CD14-positive monocyte (primary cell): Measurements from ENCODE around the gene SCPEP1. TPM values are rescaled to one million over a fixed set of nuclear protein-coding genes. Genes with fewer than 3 reads are reported as not detected.
A peak's percentile ranks its signal among the peaks of the same experiment; 100 is the strongest.
"Not testable (repeated sequence)": the region's sequence is repeated elsewhere in the genome, so short reads cannot be mapped to it uniquely, and the experiment has no call there.

Experiments
- DNase-seq, 3 donors: peaks; one replicate each; pipeline ENCODE4 v3.0.0-alpha.2; 2011 to 2022
- H2AFZ ChIP-seq: 2 replicates; pipeline ENCODE4 v1.6.0; 2012; ENCODE audit warnings: mild to moderate bottlenecking, low read depth, low read length, inconsistent platforms; ENCODE audit not compliant: insufficient read depth, poor library complexity, severe bottlenecking
- H3K27ac ChIP-seq, 2 donors: 1 replicate in 1 of 2; 2 replicates in 1 of 2; pipeline ENCODE4 v1.5.1; 2012 to 2013; ENCODE audit warnings: low read length in 2 of 2, control low read depth in 1 of 2, inconsistent platforms in 1 of 2, low read depth in 1 of 2, mild to moderate bottlenecking in 1 of 2
- H3K27me3 ChIP-seq, 2 donors: one replicate each; pipeline versions ENCODE4 v1.6.0 to v1.6.1; 2011 to 2013; ENCODE audit warnings: low read length in 2 of 2; ENCODE audit not compliant: control insufficient read depth in 2 of 2, insufficient read depth in 2 of 2
- H3K36me3 ChIP-seq, 2 donors: replicated peaks in 1 of 2; 1 replicate in 1 of 2; 2 replicates in 1 of 2; pipeline versions ENCODE4 v1.5.1 to v1.6.1; 2012 to 2013; ENCODE audit warnings: low read length in 2 of 2, control low read depth in 1 of 2, inconsistent platforms in 1 of 2, mild to moderate bottlenecking in 1 of 2; ENCODE audit not compliant: insufficient read depth in 2 of 2, control insufficient read depth in 1 of 2
- H3K4me1 ChIP-seq, 2 donors: 1 replicate in 1 of 2; 2 replicates in 1 of 2; pipeline versions ENCODE4 v1.5.1 to v1.6.1; 2012 to 2013; ENCODE audit warnings: low read length in 2 of 2, control low read depth in 1 of 2, inconsistent platforms in 1 of 2, mild to moderate bottlenecking in 1 of 2, moderate library complexity in 1 of 2; ENCODE audit not compliant: insufficient read depth in 2 of 2, control insufficient read depth in 1 of 2
- H3K4me2 ChIP-seq: replicated peaks from 2 replicates; pipeline ENCODE3; 2012; ENCODE audit warnings: low read length, moderate library complexity, mild to moderate bottlenecking; ENCODE audit not compliant: poor library complexity, severe bottlenecking; ENCODE audit errors: extremely low read depth
- H3K4me3 ChIP-seq, 3 experiments: fragments of 200-600 bp in 1 of 3; sonication (generic) in 1 of 3; replicated peaks in 1 of 3; 1 replicate in 2 of 3; 2 replicates in 1 of 3; pipeline ENCODE4 v1.5.1; 2011 to 2013; ENCODE audit warnings: low read length in 3 of 3, mild to moderate bottlenecking in 3 of 3, control low read depth in 2 of 3, low read depth in 2 of 3, inconsistent platforms in 1 of 3, moderate library complexity in 1 of 3
- H3K79me2 ChIP-seq: 2 replicates; pipeline ENCODE4 v1.6.0; 2012; ENCODE audit warnings: mild to moderate bottlenecking, control low read depth, inconsistent platforms, low read length, moderate library complexity; ENCODE audit not compliant: insufficient read depth
- H3K9ac ChIP-seq: 2 replicates; pipeline ENCODE4 v1.6.0; 2017; ENCODE audit warnings: low read length, mild to moderate bottlenecking; ENCODE audit not compliant: insufficient read depth, poor library complexity, severe bottlenecking
- H3K9me3 ChIP-seq, 2 donors: replicated peaks in 1 of 2; 1 replicate in 1 of 2; 2 replicates in 1 of 2; pipeline versions ENCODE4 v1.5.1 to v1.6.1; 2012 to 2013; ENCODE audit warnings: low read length in 2 of 2, control low read depth in 1 of 2; ENCODE audit not compliant: control insufficient read depth in 1 of 2, insufficient read depth in 1 of 2
- H4K20me1 ChIP-seq: 2 replicates; pipeline ENCODE4 v1.6.0; 2012; ENCODE audit warnings: mild to moderate bottlenecking, low read length, control low read depth, moderate library complexity; ENCODE audit not compliant: insufficient read depth
- H3K27ac Mint-ChIP-seq, 7 donors: one replicate each; pipeline ENCODE4 v1.8.0; 2020; ENCODE audit warnings: mild to moderate bottlenecking in 7 of 7, mixed read lengths in 7 of 7, moderate library complexity in 6 of 7, inconsistent platforms in 2 of 7
- H3K27me3 Mint-ChIP-seq, 3 donors: one replicate each; pipeline ENCODE4 v1.8.0; 2021 to 2022; ENCODE audit warnings: low read depth in 3 of 3, mild to moderate bottlenecking in 3 of 3, mixed read lengths in 3 of 3, moderate library complexity in 3 of 3, inconsistent platforms in 1 of 3
- H3K36me3 Mint-ChIP-seq, 2 donors: one replicate each; pipeline ENCODE4 v1.8.0; 2020; ENCODE audit warnings: mixed read lengths in 2 of 2, inconsistent platforms in 1 of 2, mild to moderate bottlenecking in 1 of 2
- H3K4me1 Mint-ChIP-seq: one replicate; pipeline ENCODE4 v1.8.0; 2020; ENCODE audit warnings: mild to moderate bottlenecking, mixed read lengths
- H3K4me3 Mint-ChIP-seq, 2 donors: one replicate each; pipeline ENCODE4 v1.8.0; 2020; ENCODE audit warnings: mild to moderate bottlenecking in 2 of 2, mixed read lengths in 2 of 2, moderate library complexity in 1 of 2
- H3K9me3 Mint-ChIP-seq, 7 donors: one replicate each; pipeline ENCODE4 v1.8.0; 2020 to 2022; ENCODE audit warnings: mixed read lengths in 7 of 7, mild to moderate bottlenecking in 6 of 7, moderate library complexity in 6 of 7, inconsistent platforms in 2 of 7
- CTCF ChIP-seq: fragments of 200-600 bp; IDR thresholded peaks from one replicate; pipeline ENCODE4 v1.8.0; 2022; ENCODE audit warnings: antibody characterized with exemption, mild to moderate bottlenecking
- WGBS: methylation state at CpG from one replicate; pipeline ENCODE4 v1.1.5; 2013; ENCODE audit warnings: missing lambda C conversion rate; ENCODE audit not compliant: insufficient coverage; 5-methylcytosine and 5-hydroxymethylcytosine counted together
- intact Hi-C, 2 donors: fragments of 100-400 bp; cut with micrococcal nuclease; formaldehyde crosslinking; loops; one replicate each; pipeline versions ENCODE4 v1.15.0 to v1.15.1; 2023
- polyA plus RNA-seq, 3 donors: library from polyadenylated mRNA; depleted of rRNA in 1 of 3; unstranded in 2 of 3; stranded (reverse) in 1 of 3; fragments of 300-500 nt in 2 of 3; fragments of >200 nt in 1 of 3; fragmentation: Illumina TruSeq in 2 of 3; gene quantifications; 1 replicate in 2 of 3; 2 replicates in 1 of 3; pipeline ENCODE4 v1.2.3, GENCODE V29; 2012 to 2021

SCPEP1 gene
- polyA plus RNA-seq, 3 donors: 373 to 451 (median 426) TPM

GRCh38 chr17:56978441-56979090 lies 635 bp downstream of the SCPEP1 start:
- Mint-ChIP-seq H3K9me3 (no peaks in the 10 kb centered on the region), H3K27ac (peak overlapping the region; percentile 92 to 97 (median 95)), H3K36me3 (peaks cover 18 to 25% of the 10 kb centered on the region in 2 donors), H3K4me3 (peak overlapping the region; percentile 90 to 98), H3K27me3 (peaks cover 0 to 2% (median 0%) of the 10 kb centered on the region in 3 donors), H3K4me1 (peaks cover 55% of the 10 kb centered on the region)
- peak in 2 of 3 donors; percentile 34 to 39 for DNase-seq
- H3K27ac ChIP-seq: peak overlapping the region; percentile 72 to 84
- peak overlapping the region; percentile 78 for H3K4me2 ChIP-seq
- H3K9me3 ChIP-seq: no peaks in the 10 kb centered on the region
- H3K9ac ChIP-seq: peak overlapping the region; percentile 71
- no peak for TF ChIP-seq CTCF
- H3K27me3 ChIP-seq: no peaks in the 10 kb centered on the region
- H3K79me2 ChIP-seq: peaks cover 56% of the 10 kb centered on the region
- no peaks in the 10 kb centered on the region for H4K20me1 ChIP-seq
- 0% methylated on average over 2 of the region's 11 CpGs for WGBS
- intact Hi-C loops: loop anchor here in 1 of 2 donors (5.0 kb wide), 1 partner anchor 146 kb away; the partner anchor contains the start of genes C17orf67 and DGKE
- H2AFZ ChIP-seq: peak overlapping the region; percentile 90
- H3K4me3 ChIP-seq: peak overlapping the region; percentile 75 to 87 (median 78)
- peaks cover 17 to 24% of the 10 kb centered on the region in 2 donors for H3K36me3 ChIP-seq
- peaks cover 52 to 62% of the 10 kb centered on the region in 2 donors for H3K4me1 ChIP-seq

DNA sequence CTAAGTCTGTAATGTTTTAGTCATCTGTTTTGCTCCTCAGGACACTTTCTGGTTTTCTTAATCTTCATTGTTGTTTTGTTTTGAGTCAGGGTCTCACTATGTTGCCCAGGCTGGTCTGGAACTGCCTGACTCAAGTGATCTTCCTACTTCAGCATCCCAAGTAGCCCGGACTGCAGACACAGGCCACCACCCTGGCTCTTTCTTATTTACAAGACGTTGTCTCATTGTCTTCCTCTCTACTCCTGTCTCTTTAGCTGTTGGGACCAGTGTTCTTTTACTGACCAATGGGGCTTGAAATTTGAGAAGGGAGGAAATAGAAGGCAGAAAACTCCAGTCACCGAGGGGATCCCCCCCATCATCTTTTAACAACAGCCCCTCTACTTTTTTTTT lies 1.2 kb downstream of the SCPEP1 start:
- intact Hi-C loops: loop anchor here in 1 of 2 donors (5.0 kb wide), 1 partner anchor 147 kb away; the partner anchor contains the start of genes C17orf67 and DGKE
- H3K27ac ChIP-seq: peak overlapping the region; percentile 72 to 84
- peak overlapping the region; percentile 90 to 98 for H3K4me3 Mint-ChIP-seq

DNA sequence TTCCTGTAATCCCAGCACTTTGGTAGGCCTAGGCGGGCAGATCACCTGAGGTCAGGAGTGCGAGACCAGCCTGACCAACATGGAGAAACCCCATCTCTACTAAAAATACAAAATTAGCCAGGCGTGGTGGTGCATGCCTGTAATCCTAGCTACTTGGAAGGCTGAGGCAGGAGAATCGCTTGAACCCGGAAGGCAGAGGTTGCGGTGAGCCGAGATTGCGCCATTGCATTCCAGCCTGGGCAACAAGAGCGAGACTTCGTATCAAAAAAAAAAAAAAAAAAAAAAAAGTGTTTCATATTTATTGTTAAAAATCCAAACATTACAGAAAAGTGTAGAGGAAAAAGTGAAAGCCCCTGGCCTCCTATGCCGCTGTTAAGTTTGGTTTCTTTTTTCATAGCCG lies 2.6 kb downstream of the SCPEP1 start:
- H2AFZ ChIP-seq, H3K27me3 Mint-ChIP-seq, H3K9me3 ChIP-seq, intact Hi-C loops, H4K20me1 ChIP-seq, DNase-seq, H3K9me3 Mint-ChIP-seq, H3K27me3 ChIP-seq: not testable (repeated sequence)
- H3K4me3 Mint-ChIP-seq: peak overlapping the region in 1 of 2 donors; percentile 43
- peak overlapping the region in 1 of 2 donors; percentile 84 for H3K27ac ChIP-seq
- peak overlapping the region; percentile 1 for H3K9ac ChIP-seq
- H3K79me2 ChIP-seq: peaks cover 70% of the 10 kb centered on the region
- H3K36me3 Mint-ChIP-seq: peaks cover 28 to 40% of the 10 kb centered on the region in 2 donors
- peaks cover 72 to 82% of the 10 kb centered on the region in 2 donors for H3K4me1 ChIP-seq
- peaks cover 74% of the 10 kb centered on the region for H3K4me1 Mint-ChIP-seq
- peak overlapping the region in 6 of 7 donors; percentile 33 to 96 (median 78) for H3K27ac Mint-ChIP-seq
- peaks cover 17 to 32% of the 10 kb centered on the region in 2 donors for H3K36me3 ChIP-seq
- H3K4me2 ChIP-seq: peak overlapping the region; percentile 78
- WGBS: no CpG with 5 or more reads among the region's 12 CpGs
- peak overlapping the region in 1 of 3 experiments; percentile 30 for H3K4me3 ChIP-seq

More for the DNA sequence above, 1.2 kb downstream of the SCPEP1 start:
- H3K4me1 Mint-ChIP-seq: peaks cover 60% of the 10 kb centered on the region
- peak overlapping the region; percentile 78 for H3K4me2 ChIP-seq
- peak overlapping the region; percentile 75 to 87 (median 78) for H3K4me3 ChIP-seq
- H3K36me3 Mint-ChIP-seq: peaks cover 19 to 28% of the 10 kb centered on the region in 2 donors
- peaks cover 0 to under 1% (median 0%) of the 10 kb centered on the region in 7 donors for H3K9me3 Mint-ChIP-seq
- H3K27ac Mint-ChIP-seq: peak overlapping the region; percentile 92 to 97 (median 95)
- DNase-seq: peak in 1 of 3 donors; percentile 11
- H3K9ac ChIP-seq: peak overlapping the region; percentile 71
- H4K20me1 ChIP-seq: no peaks in the 10 kb centered on the region
- no peaks in the 10 kb centered on the region for H3K27me3 ChIP-seq
- H3K9me3 ChIP-seq: no peaks in the 10 kb centered on the region
- H3K27me3 Mint-ChIP-seq: peaks cover 0 to 2% (median 0%) of the 10 kb centered on the region in 3 donors
- no peak for TF ChIP-seq CTCF
- peak overlapping the region; percentile 90 for H2AFZ ChIP-seq
- peaks cover 17 to 25% of the 10 kb centered on the region in 2 donors for H3K36me3 ChIP-seq
- no CpG with 5 or more reads among the region's 3 CpGs for WGBS
- peaks cover 57 to 68% of the 10 kb centered on the region in 2 donors for H3K4me1 ChIP-seq
- H3K79me2 ChIP-seq: peaks cover 62% of the 10 kb centered on the region
